HCT116 (cell line): ENCODE data around the gene ANTXRL.
"Not testable (repeated sequence)": the region's sequence is repeated elsewhere in the genome, so short reads cannot be mapped to it uniquely, and the experiment has no call there.

Experiments
- ATF3 ChIP-seq: IDR thresholded peaks from 2 replicates; pipeline ENCODE4 v1.6.1; 2012
- CTCF ChIP-seq, 3 experiments: fragments of 200-600 bp in 1 of 3; sonication (generic) in 1 of 3; IDR thresholded peaks in 2 of 3; conservative IDR thresholded peaks in 1 of 3; 2 replicates each; pipeline ENCODE4 v1.5.1; 2012 to 2017; ENCODE audit warnings: low read depth in 2 of 3, low read length in 2 of 3, antibody characterized with exemption in 1 of 3, borderline replicate concordance in 1 of 3, control low read depth in 1 of 3, mild to moderate bottlenecking in 1 of 3, mixed read lengths in 1 of 3, mixed run types in 1 of 3, moderate library complexity in 1 of 3; ENCODE audit not compliant: insufficient read depth in 1 of 3
- EGR1 ChIP-seq: IDR thresholded peaks from 2 replicates; pipeline ENCODE4 v1.6.1; 2012; ENCODE audit warnings: low read depth
- EZH2 ChIP-seq: fragments of 200-600 bp; sonication (generic); IDR thresholded peaks from 2 replicates; pipeline ENCODE4 v1.6.1; 2017; ENCODE audit warnings: antibody characterized with exemption, mixed run types
- JUND ChIP-seq: IDR thresholded peaks from 2 replicates; pipeline ENCODE4 v1.6.1; 2012
- MAX ChIP-seq: IDR thresholded peaks from 2 replicates; pipeline ENCODE4 v1.6.1; 2012
- POLR2A ChIP-seq: IDR thresholded peaks from 2 replicates; pipeline ENCODE4 v1.7.0; 2011; ENCODE audit warnings: borderline replicate concordance; ENCODE audit not compliant: insufficient read depth, insufficient read length; ENCODE audit errors: extremely low read depth
- POLR2AphosphoS5 ChIP-seq: IDR thresholded peaks from 2 replicates; pipeline ENCODE4 v1.6.1; 2011; ENCODE audit warnings: mild to moderate bottlenecking, low read depth, low read length, moderate library complexity
- RAD21 ChIP-seq: IDR thresholded peaks from 2 replicates; pipeline ENCODE4 v1.6.1; 2012; ENCODE audit warnings: low read depth, mild to moderate bottlenecking
- SP1 ChIP-seq: IDR thresholded peaks from 2 replicates; pipeline ENCODE4 v1.6.1; 2012; ENCODE audit warnings: low read depth
- TCF7L2 ChIP-seq: IDR thresholded peaks from 2 replicates; pipeline ENCODE4 v1.7.0; 2011; ENCODE audit warnings: borderline replicate concordance, inconsistent platforms; ENCODE audit not compliant: insufficient read depth, insufficient read length; ENCODE audit errors: extremely low read depth
- ZBTB33 ChIP-seq: IDR thresholded peaks from 2 replicates; pipeline ENCODE4 v1.6.1; 2011; ENCODE audit warnings: mild to moderate bottlenecking, low read length, moderate library complexity; ENCODE audit not compliant: insufficient replicate concordance; ENCODE audit errors: extremely low read depth
- ZFX ChIP-seq: fragments of 450-650 bp; IDR thresholded peaks from 2 replicates; pipeline ENCODE4 v1.6.1; 2017

GRCh38 chr10:46262906-46263560 is 23.8 kb upstream of the ANTXRL start:
- not testable (repeated sequence) for TF ChIP-seq SP1; POLR2AphosphoS5; ZFX; JUND; CTCF (IDR thresholded peaks at IDR 0.05 in 2 of 3, conservative IDR thresholded peaks at IDR 0.05 in 1 of 3; ENCODE audit: borderline replicate concordance in 1 of 3, insufficient read depth in 1 of 3, low read depth in 2 of 3, low read length in 2 of 3); ZBTB33; POLR2A; EZH2; ATF3; RAD21; TCF7L2; MAX; EGR1
